ENCODE measurements around the gene TSKS. TPM values are rescaled to one million over a fixed set of nuclear protein-coding genes. Genes with fewer than 3 reads are reported as not detected.

Gene TSKS
- polyA plus RNA-seq, 1 donor (not counting 4 experiments of a cell fraction or from before 2014, with no cell fraction given) = 1.9 TPM

- FAIRE-seq (no peak), DNase-seq (ENCODE audit: low read depth, low spot score) (no peak)
- Histone ChIP-seq H3K9ac (ENCODE audit: control insufficient read depth, extremely low read depth, insufficient read depth, low read length) (no peak overlapping the region), H3K4me2 (ENCODE audit: control insufficient read depth, extremely low read depth, insufficient read depth, low read depth, low read length) (no peak overlapping the region), H3K27me3 (ENCODE audit: control insufficient read depth, extremely low read depth, insufficient read depth, low read length) (no peaks in the 10 kb centered on the region), H4K20me1 (ENCODE audit: control insufficient read depth, extremely low read depth, insufficient read depth, low read length) (no peaks in the 10 kb centered on the region), H3K36me3 (ENCODE audit: control insufficient read depth in 2 of 2, extremely low read depth in 1 of 2, insufficient read depth in 2 of 2, low read length in 2 of 2) (peaks cover 46 to 48% of the 10 kb centered on the region in 2 experiments), H2AFZ (ENCODE audit: control insufficient read depth, low read length) (no peak overlapping the region), H3K27ac (ENCODE audit: control insufficient read depth, insufficient read depth, low read length) (no peak overlapping the region), H3K4me3 (ENCODE audit: control insufficient read depth in 2 of 3, extremely low read depth in 1 of 3, insufficient read depth in 2 of 3, low read depth in 1 of 3, low read length in 3 of 3) (no peak overlapping the region), H3K9me3 (ENCODE audit: control insufficient read depth, low read depth, low read length) (no peaks in the 10 kb centered on the region), H3K4me1 (ENCODE audit: control insufficient read depth, extremely low read depth, insufficient read depth, low read length) (no peaks in the 10 kb centered on the region), H3K9me1 (ENCODE audit: control insufficient read depth, extremely low read depth, insufficient read depth, low read length) (no peaks in the 10 kb centered on the region), H3K79me2 (ENCODE audit: control insufficient read depth, insufficient read depth, low read length) (no peaks in the 10 kb centered on the region)
- dilution Hi-C loops (cut with MboI; ENCODE audit: extremely low pct_ligation_motif_present, low sequenced_read_pairs) = no loop called here
- TF ChIP-seq CTCF (optimal IDR thresholded peaks at IDR 0.05 in 1 of 3, IDR thresholded peaks at IDR 0.05 in 1 of 3, conservative IDR thresholded peaks at IDR 0.05 in 1 of 3; ENCODE audit: extremely low read depth in 1 of 3, insufficient read depth in 2 of 3, low read length in 3 of 3) (no peak), EZH2 (IDR thresholded peaks at IDR 0.05; ENCODE audit: low read length) (no peak)
These were observed 35.5 kb upstream of the TSKS start for GRCh38 chr19:49798574-49798973.

- H3K79me2 ChIP-seq (ENCODE audit: control insufficient read depth, insufficient read depth, low read length) = no peaks in the 10 kb centered on the region
- dilution Hi-C loops (cut with MboI; ENCODE audit: extremely low pct_ligation_motif_present, low sequenced_read_pairs) = no loop called here
- no peaks in the 10 kb centered on the region for H3K4me1 ChIP-seq (ENCODE audit: control insufficient read depth, extremely low read depth, insufficient read depth, low read length)
- no peaks in the 10 kb centered on the region for H3K9me3 ChIP-seq (ENCODE audit: control insufficient read depth, low read depth, low read length)
- no peak overlapping the region for H3K4me3 ChIP-seq (ENCODE audit: control insufficient read depth in 2 of 3, extremely low read depth in 1 of 3, insufficient read depth in 2 of 3, low read depth in 1 of 3, low read length in 3 of 3)
- no peak overlapping the region for H3K27ac ChIP-seq (ENCODE audit: control insufficient read depth, insufficient read depth, low read length)
- peaks cover 43 to 54% of the 10 kb centered on the region in 2 experiments for H3K36me3 ChIP-seq (ENCODE audit: control insufficient read depth in 2 of 2, extremely low read depth in 1 of 2, insufficient read depth in 2 of 2, low read length in 2 of 2)
- H4K20me1 ChIP-seq (ENCODE audit: control insufficient read depth, extremely low read depth, insufficient read depth, low read length) = no peaks in the 10 kb centered on the region
- no peak overlapping the region for H3K4me2 ChIP-seq (ENCODE audit: control insufficient read depth, extremely low read depth, insufficient read depth, low read depth, low read length)
- H3K9ac ChIP-seq (ENCODE audit: control insufficient read depth, extremely low read depth, insufficient read depth, low read length) = no peak overlapping the region
- TF ChIP-seq CTCF (optimal IDR thresholded peaks at IDR 0.05 in 1 of 3, IDR thresholded peaks at IDR 0.05 in 1 of 3, conservative IDR thresholded peaks at IDR 0.05 in 1 of 3; ENCODE audit: extremely low read depth in 1 of 3, insufficient read depth in 2 of 3, low read length in 3 of 3) = no peak
- H3K27me3 ChIP-seq (ENCODE audit: control insufficient read depth, extremely low read depth, insufficient read depth, low read length) = no peaks in the 10 kb centered on the region
- H3K9me1 ChIP-seq (ENCODE audit: control insufficient read depth, extremely low read depth, insufficient read depth, low read length) = no peaks in the 10 kb centered on the region
- H2AFZ ChIP-seq (ENCODE audit: control insufficient read depth, low read length) = no peak overlapping the region
- no peak for FAIRE-seq
- DNase-seq (ENCODE audit: low read depth, low spot score) = no peak
These were observed 32.5 kb upstream of the TSKS start for GRCh38 chr19:49795615-49796014.
